Endothelial cell of umbilical vein (primary cell): ENCODE measurements around the gene CABLES1. TPM values are rescaled to one million over a fixed set of nuclear protein-coding genes. Genes with fewer than 3 reads are reported as not detected.

Source experiments
- BruUV-seq: library from RNA; stranded (reverse); fragments of 400-500 nt; replicated peaks from 2 replicates; lab custom pipeline; 2021; lab: Mats Ljungman, UMichigan
- CTCF ChIA-PET: fragments of 300-600, 350-600 bp; sonication (Branson Sonifier 250); formaldehyde crosslinking; loops from one replicate; lab custom pipeline; 2021; ENCODE audit warnings: antibody characterized with exemption, inconsistent platforms; lab: Charles Lee
- POLR2A ChIA-PET: fragments of 300-600, 350-600 bp; sonication (Branson Sonifier 250); formaldehyde crosslinking; loops from one replicate; lab custom pipeline; 2021; ENCODE audit warnings: antibody characterized with exemption, inconsistent platforms; lab: Charles Lee
- DNase-seq: peaks from one replicate; pipeline ENCODE4 v3.0.0-alpha.2; 2011; ENCODE audit warnings: low read depth, low spot score
- FAIRE-seq: peaks from 2 replicates; lab custom pipeline; 2011; peaks lifted over from hg19 to GRCh38; lab: Jason Lieb, UNC
- H2AFZ ChIP-seq: 2 replicates; pipeline ENCODE4 v1.6.0; 2012; ENCODE audit warnings: low read depth, low read length, control low read depth, inconsistent platforms
- H3K27ac ChIP-seq: 2 replicates; pipeline ENCODE4 v1.5.1; 2011; ENCODE audit warnings: low read depth, mild to moderate bottlenecking, control low read depth, low read length, moderate library complexity; ENCODE audit not compliant: insufficient read depth
- H3K27me3 ChIP-seq, 2 experiments: 2 replicates each; pipeline versions ENCODE4 v1.6.0 to v1.6.1; 2011; ENCODE audit warnings: low read length in 2 of 2, mixed read lengths in 1 of 2; ENCODE audit not compliant: control insufficient read depth in 2 of 2, insufficient read depth in 2 of 2
- H3K36me3 ChIP-seq, 2 experiments: 2 replicates in 1 of 2; 3 replicates in 1 of 2; pipeline ENCODE4 v1.5.1; 2011; ENCODE audit warnings: low read length in 2 of 2, mild to moderate bottlenecking in 1 of 2, moderate library complexity in 1 of 2; ENCODE audit not compliant: control insufficient read depth in 2 of 2, insufficient read depth in 2 of 2; ENCODE audit errors: extremely low read depth in 1 of 2
- H3K4me1 ChIP-seq: 3 replicates; pipeline ENCODE4 v1.5.1; 2011; ENCODE audit warnings: mild to moderate bottlenecking, low read length; ENCODE audit not compliant: control insufficient read depth, insufficient read depth; ENCODE audit errors: extremely low read depth
- H3K4me2 ChIP-seq: 2 replicates; pipeline ENCODE4 v1.6.1; 2011; ENCODE audit warnings: low read length, control low read depth, mixed read lengths; ENCODE audit not compliant: insufficient read depth
- H3K4me3 ChIP-seq, 3 experiments: fragments of 200-600 bp in 1 of 3; sonication (generic), shearing (Covaris generic) in 1 of 3; replicated peaks in 1 of 3; 2 replicates each; pipeline ENCODE4 v1.5.1; 2011 to 2016; ENCODE audit warnings: control low read depth in 3 of 3, low read length in 3 of 3, mild to moderate bottlenecking in 2 of 3, inconsistent platforms in 1 of 3, low read depth in 1 of 3, moderate library complexity in 1 of 3; ENCODE audit not compliant: insufficient read depth in 1 of 3
- H3K79me2 ChIP-seq: 2 replicates; pipeline ENCODE4 v1.6.0; 2012; ENCODE audit warnings: low read length, inconsistent platforms; ENCODE audit not compliant: control insufficient read depth, insufficient read depth
- H3K9ac ChIP-seq: replicated peaks from 2 replicates; pipeline ENCODE3; 2011; ENCODE audit warnings: low read length, control low read depth; ENCODE audit not compliant: insufficient read depth; ENCODE audit errors: extremely low read depth
- H3K9me1 ChIP-seq: replicated peaks from 3 replicates; pipeline ENCODE4 v1.6.0; 2011; ENCODE audit warnings: mild to moderate bottlenecking, low read length; ENCODE audit not compliant: control insufficient read depth, insufficient read depth; ENCODE audit errors: extremely low read depth
- H3K9me3 ChIP-seq: replicated peaks from 2 replicates; pipeline ENCODE4 v1.5.1; 2012; ENCODE audit warnings: low read length, inconsistent platforms; ENCODE audit not compliant: control insufficient read depth, insufficient read depth
- H4K20me1 ChIP-seq: replicated peaks from 2 replicates; pipeline ENCODE3; 2011; ENCODE audit warnings: mild to moderate bottlenecking, low read length; ENCODE audit not compliant: control insufficient read depth, insufficient read depth; ENCODE audit errors: extremely low read depth
- CTCF ChIP-seq, 2 donors: IDR thresholded peaks; 1 replicate in 1 of 2; 2 replicates in 1 of 2; pipeline ENCODE4 v1.5.1; 2011; ENCODE audit warnings: low read length in 2 of 2, mild to moderate bottlenecking in 2 of 2, moderate library complexity in 2 of 2, control low read depth in 1 of 2, inconsistent platforms in 1 of 2, low read depth in 1 of 2; ENCODE audit not compliant: insufficient read depth in 1 of 2; ENCODE audit errors: extremely low read depth in 1 of 2
- EZH2 ChIP-seq: IDR thresholded peaks from 2 replicates; pipeline ENCODE4 v1.6.1; 2012; ENCODE audit warnings: borderline replicate concordance, low read depth, mild to moderate bottlenecking, moderate library complexity, low read length, inconsistent platforms; ENCODE audit not compliant: severe bottlenecking
- FOS ChIP-seq: IDR thresholded peaks from 2 replicates; pipeline ENCODE4 v1.6.1; 2011; ENCODE audit warnings: mild to moderate bottlenecking, low read length, moderate library complexity, borderline replicate concordance; ENCODE audit not compliant: insufficient read depth
- GATA2 ChIP-seq: IDR thresholded peaks from 2 replicates; pipeline ENCODE4 v1.7.0; 2011; ENCODE audit warnings: low read depth, mild to moderate bottlenecking, moderate library complexity, mixed read lengths, low read length; ENCODE audit not compliant: insufficient read length, insufficient read depth
- JUN ChIP-seq: IDR thresholded peaks from 2 replicates; pipeline ENCODE4 v1.6.1; 2011; ENCODE audit warnings: borderline replicate concordance, low read depth; ENCODE audit not compliant: insufficient read length, insufficient read depth
- MAX ChIP-seq: IDR thresholded peaks from 2 replicates; pipeline ENCODE4 v1.6.1; 2011; ENCODE audit not compliant: insufficient read depth, insufficient read length
- MYC ChIP-seq: IDR thresholded peaks from one replicate; pipeline ENCODE4 v1.6.1; 2011; ENCODE audit warnings: mild to moderate bottlenecking, low read depth, low read length
- POLR2A ChIP-seq: IDR thresholded peaks from 2 replicates; pipeline ENCODE4 v1.6.1; 2012; ENCODE audit warnings: low read depth, mild to moderate bottlenecking, control low read depth, low read length
- POLR2AphosphoS5 ChIP-seq: IDR thresholded peaks from 2 replicates; pipeline ENCODE4 v1.6.1; 2012; ENCODE audit warnings: low read depth, mild to moderate bottlenecking, control low read depth, low read length, moderate library complexity; ENCODE audit not compliant: insufficient read depth
- dilution Hi-C: fragments of 300-500 bp; cut with MboI; formaldehyde crosslinking; loops from one replicate; pipeline ENCODE4 v1.15.0; 2019; ENCODE audit warnings: low sequenced_read_pairs; ENCODE audit not compliant: extremely low pct_ligation_motif_present
- intact Hi-C: fragments of 100-400 bp; cut with micrococcal nuclease; formaldehyde crosslinking; loops from one replicate; pipeline ENCODE4 v1.10.0; 2022
- polyA plus RNA-seq, 4 experiments: library from polyadenylated mRNA; depleted of rRNA in 3 of 4; stranded (reverse) in 3 of 4; unstranded in 1 of 4; fragments of >200 nt; gene quantifications; 2 replicates each; pipeline versions ENCODE4 v1.2.1 to v1.2.3, GENCODE V29; 2011 to 2012; ENCODE audit warnings: missing spikeins in 1 of 4
- total RNA-seq: library from RNA; stranded (reverse); gene quantifications from 2 replicates; pipeline ENCODE4 v1.2.3, GENCODE V29; 2021

The CABLES1 gene
- total and polyA plus RNA-seq, 2 donors (not counting 3 experiments of a cell fraction or from before 2014, with no cell fraction given), result 40.2 to 71.1 TPM

- FAIRE-seq (peak; percentile 66), DNase-seq (peak; percentile 56)
- Histone ChIP-seq H4K20me1 (no peaks in the 10 kb centered on the region), H3K9ac (peak overlapping the region; percentile 63), H3K79me2 (no peaks in the 10 kb centered on the region), H3K27me3 (no peaks in the 10 kb centered on the region), H3K4me3 (no peak overlapping the region), H3K4me1 (peaks cover 36% of the 10 kb centered on the region), H3K4me2 (peak overlapping the region; percentile 8), H2AFZ (no peak overlapping the region), H3K9me3 (no peaks in the 10 kb centered on the region), H3K9me1 (no peaks in the 10 kb centered on the region), H3K36me3 (peaks cover 2 to 21% of the 10 kb centered on the region in 2 experiments), H3K27ac (peak overlapping the region; percentile 87)
- dilution Hi-C loops (no loop called here), intact Hi-C loops (no loop called here)
- peak; percentile 17 for TF ChIP-seq FOS
- TF ChIP-seq POLR2AphosphoS5, result no peak
- TF ChIP-seq EZH2, result no peak
- no peak for TF ChIP-seq MAX
- no peak for TF ChIP-seq JUN
- TF ChIP-seq CTCF (IDR thresholded peaks at IDR 0.05; ENCODE audit: extremely low read depth in 1 of 2, insufficient read depth in 1 of 2, low read depth in 1 of 2, low read length in 2 of 2), result no peak
- no peak for TF ChIP-seq MYC
- no peak for TF ChIP-seq POLR2A
- peak; percentile 52 for TF ChIP-seq GATA2
- no TSS peak for BruUV-seq
- ChIA-PET POLR2A (interaction anchor here (0.7 to 1.9 kb wide), 2 partner anchors 21 to 27 kb away, joined by 5 read pairs; no protein-coding TSS in a partner anchor), CTCF (interaction anchor here (0.8 to 5.3 kb wide), 11 partner anchors 15 to 227 kb away, joined by 3 to 57 read pairs (median 6); no protein-coding TSS in a partner anchor)
Measured at GRCh38 chr18:23258566-23259469, 123.5 kb downstream of the CABLES1 start.
